ENCODE measurements around the gene PIEZO1.

DNA sequence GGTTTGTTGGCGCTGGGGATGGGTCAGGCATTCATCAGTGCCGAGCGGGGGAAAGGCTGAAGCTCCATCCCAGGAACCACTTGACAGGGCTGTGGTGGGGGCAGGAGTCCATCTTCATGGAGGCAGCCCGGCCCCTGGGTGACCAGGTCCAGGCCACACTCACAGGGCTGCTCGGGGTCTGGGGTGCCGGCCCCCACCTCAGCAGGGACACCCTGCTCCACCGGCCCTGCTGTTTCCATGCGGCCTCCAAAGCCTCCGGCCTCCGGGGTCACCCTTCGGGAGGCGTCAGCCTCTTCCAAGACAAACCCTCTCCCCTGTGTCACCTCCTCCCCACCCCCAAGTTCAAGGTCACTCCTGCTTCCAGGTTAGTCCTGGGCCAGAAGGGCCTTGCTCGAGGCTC, 49.6 kb upstream of the PIEZO1 start:
- TF ChIP-seq TAF1 (IDR thresholded peaks at IDR 0.05; ENCODE audit: low read depth, low read length) (no peak), POLR2A (IDR thresholded peaks at IDR 0.05; ENCODE audit: low read depth, low read length) (no peak), POLR2AphosphoS5 (IDR thresholded peaks at IDR 0.05; ENCODE audit: low read depth, low read length) (no peak)
